Midbrain (tissue), 1 donor: ENCODE data around the gene ADCK2.
A peak's percentile ranks its signal among the peaks of the same experiment; 100 is the strongest.
"Not testable (repeated sequence)": the region's sequence is repeated elsewhere in the genome, so short reads cannot be mapped to it uniquely, and the experiment has no call there.

Experiments used
- DNase-seq: peaks from one replicate; lab custom pipeline; 2025; lab: John Stamatoyannopoulos, UW

ADCK2 gene

GRCh38 chr7:140645166-140645900 is 27.4 kb upstream of the ADCK2 start:
- DNase-seq: no peak

DNA sequence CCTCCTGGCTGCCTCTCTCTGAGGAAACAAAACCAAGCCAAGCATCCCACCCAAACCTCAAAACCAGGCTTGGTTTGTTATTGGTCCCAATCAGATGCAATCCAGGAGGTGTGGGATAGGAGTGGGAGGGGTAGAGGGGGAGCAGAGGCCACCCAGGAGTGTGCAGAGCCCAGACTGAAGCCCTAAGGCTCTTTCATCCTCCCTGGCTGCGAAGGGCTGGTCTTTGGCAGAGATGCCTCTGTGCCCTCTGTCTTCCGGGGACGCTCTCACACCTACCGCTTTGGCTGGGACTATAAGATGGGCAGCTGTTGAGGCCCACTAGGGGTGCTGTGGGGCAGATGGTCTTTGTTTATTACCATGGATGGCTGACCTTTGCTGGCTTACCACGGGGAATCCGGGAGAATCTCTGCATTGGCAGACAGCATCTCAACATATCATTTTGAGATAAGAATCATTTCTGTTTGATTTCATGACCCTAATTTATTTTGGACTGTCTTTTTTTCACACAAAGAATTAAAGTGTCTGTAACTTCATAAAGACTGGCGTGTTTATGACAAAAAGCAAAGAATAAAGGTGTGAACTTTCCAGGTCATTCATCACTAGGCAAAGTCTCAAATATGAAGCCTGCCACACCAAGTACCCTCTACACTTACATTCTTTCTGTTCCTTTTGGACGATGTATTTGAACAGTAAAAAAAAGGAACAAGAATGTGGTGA is 25.7 kb upstream of the ADCK2 start:
- peak; percentile 34 for DNase-seq

DNA sequence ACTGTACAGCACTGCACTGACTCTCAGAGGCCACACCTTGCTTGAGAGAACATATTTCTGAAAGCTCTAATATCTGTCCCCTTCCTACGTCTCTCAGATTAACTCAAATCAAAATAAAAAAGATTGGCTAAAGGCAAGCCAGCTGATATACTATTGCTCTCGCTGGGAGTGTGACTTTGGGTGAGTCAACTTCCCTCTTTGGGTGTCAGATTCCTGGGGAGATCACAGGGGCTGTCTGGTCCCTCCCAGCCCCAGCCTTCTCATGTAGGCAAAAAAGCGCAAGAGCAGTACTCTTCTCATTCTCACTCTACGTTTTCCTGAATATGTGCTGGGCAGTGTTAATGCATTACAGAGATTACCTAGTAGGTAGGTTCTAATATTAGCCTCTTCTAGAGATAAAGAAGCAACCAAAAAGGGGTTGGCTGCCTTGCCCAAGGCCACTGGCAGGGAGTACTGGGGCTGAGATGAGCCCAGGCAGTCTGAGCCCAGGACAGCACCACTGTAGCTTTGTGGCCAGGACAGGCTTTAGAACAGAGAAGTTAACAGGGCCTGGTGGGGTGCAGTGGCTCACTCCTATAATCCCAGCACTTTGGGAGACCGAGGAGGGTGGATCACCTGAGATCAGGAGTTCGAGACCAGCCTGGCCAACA is 23.1 kb upstream of the ADCK2 start:
- no peak for DNase-seq

DNA sequence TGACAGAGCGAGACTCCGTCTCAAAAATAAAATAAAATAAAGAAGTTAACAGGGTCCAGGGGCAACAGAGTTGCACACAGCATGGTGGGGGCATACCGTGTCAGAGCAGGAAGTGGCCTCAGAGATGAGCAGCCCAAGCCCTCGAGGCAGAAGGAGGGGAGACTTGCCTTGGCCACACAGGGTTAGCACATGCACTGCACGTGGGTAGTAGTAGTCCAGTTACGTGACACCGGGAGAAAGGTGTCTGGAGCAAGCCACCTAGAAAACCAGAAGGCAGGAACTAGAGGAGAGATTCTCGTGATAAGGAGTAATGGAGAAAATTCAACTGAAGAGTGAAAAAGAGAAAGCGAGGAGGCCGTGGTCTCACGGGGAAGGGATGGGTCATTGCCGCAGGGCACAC is 22.4 kb upstream of the ADCK2 start:
- DNase-seq: no peak

DNA sequence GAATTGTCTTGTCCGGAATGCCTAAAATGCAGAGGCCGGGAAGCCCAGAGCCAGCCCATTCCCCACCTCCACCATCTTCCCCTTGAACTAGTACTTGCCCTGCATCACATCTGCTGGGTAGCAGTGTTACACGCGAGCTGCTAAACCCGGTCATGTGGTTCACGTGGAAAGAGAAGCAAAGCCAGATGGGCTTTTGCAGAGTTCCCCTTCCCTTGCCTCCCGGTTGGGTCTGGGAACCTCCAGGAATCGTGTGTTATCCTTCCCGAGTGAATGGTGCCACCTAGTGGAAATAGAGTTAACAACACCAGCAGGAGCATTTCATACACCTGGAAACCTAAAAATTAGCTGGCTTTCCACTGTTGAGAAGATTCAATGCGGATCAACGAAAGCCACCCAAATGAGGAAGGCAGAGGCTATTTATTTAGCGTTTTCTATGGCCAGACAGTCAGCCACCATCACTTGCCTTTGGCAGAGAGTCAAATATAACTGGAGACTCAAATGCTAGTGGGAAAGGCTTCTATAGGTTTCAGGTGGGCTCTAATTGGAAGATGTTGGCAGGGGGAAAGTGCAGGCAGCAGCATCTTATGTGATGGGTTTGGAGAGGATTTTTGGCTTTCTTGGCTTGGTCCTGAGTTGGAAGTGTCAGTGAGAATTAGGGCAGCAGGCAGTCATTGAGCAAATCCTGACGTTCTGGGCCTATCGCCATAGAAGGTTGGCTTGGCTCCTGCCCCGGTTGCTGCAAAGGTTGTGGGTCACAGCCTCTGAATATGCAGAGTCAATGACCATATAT is 19.2 kb upstream of the ADCK2 start:
- DNase-seq: peak; percentile 82

DNA sequence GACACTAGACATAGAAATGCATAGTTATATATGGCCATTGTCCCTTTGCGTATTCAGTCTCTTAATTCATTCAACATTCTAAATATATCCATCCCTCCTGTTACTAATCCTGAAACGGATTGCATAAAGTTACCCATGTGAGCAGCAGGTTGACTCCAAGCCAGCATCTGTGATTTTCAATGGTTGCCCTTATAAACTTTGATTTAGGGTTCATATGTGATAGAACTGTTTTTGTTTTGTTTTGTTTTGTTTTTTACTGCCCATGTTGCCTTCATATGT is 18.7 kb upstream of the ADCK2 start:
- DNase-seq: no peak

DNA sequence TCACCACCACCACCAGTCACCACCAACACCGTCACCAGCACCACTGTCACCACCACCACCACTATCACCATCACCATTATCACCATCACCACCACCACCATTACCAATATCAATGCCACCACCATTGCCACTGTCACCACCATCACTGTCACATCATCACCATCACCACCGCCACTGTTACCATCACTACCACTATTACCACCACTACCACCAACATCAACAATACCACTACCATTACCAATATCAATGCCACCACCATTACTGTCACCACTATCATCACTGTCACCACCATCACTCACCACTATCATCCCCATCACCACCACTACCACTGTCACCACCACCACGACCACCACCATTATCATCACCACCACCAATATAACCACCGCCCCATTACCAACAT is 18.1 kb upstream of the ADCK2 start:
- DNase-seq: no peak

DNA sequence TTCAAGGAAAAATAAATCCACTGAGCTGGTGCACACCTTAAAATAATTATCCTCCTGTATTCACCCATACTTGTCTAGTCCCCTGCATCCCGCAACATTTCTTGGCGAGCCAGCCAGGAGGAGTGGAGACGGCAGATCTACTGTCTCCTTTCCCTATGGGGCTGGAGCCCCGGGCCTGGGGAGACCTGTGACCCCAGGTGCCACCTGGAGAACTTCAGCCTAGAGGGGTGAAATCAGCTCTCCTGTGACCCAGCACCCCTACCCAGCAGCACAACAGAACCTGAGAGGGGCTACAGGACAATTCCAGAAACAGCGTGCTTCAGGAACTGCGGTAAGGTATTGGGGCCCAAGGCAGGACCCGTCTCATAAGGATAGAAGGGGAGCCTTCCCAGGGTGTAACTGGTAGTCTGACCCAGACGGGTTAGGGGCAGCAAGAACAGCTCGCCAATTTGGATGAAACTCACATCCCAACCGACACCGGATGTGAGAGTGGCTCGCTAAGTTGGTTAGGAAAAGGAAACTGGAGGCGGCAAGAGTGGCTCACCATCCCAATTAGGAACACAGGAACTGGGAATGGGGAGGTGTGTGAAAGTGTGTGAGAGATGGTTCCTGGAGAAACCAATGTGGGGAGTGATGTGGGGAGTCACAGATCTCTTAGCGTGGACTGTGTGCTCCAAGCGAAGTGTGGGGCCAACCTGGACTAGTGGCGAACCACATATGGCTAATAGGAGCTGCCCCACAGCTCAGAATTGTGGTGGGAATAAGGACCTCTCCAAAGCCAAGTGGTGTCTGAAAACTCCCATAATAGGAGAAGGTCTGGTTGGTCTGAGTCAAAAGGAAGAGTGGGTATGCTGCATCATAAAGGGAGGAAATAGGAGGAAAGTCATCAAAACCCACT is 17.0 kb upstream of the ADCK2 start:
- no peak for DNase-seq

DNA sequence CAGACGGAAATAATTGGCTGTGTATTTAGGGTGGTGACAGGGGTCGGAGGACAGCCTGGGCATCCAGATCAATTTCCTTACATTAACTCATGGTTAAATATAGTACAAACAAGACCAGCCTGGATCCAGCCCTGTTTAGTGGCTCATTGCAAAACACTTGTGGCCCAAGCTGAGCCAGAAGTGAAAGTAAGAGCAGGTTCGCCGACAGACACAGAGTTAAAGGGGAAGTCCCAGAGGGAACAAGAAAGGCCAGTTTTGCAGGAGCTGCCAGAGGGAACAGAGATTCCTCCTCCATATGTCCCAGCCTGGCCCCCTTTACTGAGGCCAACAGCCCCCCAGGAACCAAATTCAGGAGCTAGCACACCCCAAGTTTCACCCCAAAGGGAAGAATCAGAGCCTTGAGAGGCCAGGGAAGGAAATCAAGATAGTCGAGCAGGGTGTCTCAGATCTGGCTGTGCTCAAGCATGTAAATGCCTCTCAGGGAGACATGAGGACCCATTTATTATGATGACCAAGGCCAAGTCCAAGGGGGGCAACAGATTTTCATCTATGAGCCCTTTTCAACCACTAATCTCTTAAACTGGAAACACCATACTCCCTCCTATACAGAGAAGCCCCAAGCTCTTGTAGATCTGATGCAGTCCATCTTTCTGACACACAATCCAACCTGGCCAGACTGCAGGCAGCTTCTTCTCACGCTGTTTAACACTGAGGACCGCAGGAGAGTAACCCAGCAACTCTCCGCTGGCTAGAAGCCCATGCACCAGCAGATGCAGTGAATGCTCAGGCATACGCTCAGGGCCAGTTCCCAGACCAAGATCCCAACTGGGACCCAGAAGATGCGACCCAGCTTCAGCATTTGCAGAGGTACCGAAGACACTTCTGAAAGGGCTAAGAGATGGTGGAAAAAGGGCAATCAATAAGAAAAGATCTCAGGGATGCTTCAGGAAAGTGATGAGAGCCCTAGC is 15.9 kb upstream of the ADCK2 start:
- peak; percentile 21 for DNase-seq

DNA sequence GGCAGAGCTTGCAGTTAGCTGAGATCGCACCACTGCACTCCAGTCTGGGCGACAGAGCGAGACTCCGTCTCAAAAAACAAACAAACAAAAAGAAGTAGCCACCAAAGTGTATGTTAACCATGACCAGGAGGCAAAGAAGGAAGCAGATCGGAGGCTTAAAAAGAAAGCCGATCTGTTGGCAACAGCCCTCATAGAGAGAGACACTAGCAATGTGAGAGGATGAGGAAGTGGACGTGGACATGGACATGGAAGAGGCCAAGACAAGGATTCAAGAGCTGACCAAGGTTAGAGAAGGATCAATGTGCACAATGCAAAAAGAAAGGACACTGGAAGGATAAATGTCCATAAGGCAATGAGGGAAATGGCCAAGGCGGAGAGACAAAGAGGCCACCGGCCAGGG is 14.9 kb upstream of the ADCK2 start:
- DNase-seq: no peak

GRCh38 chr7:140659856-140660255 is 12.9 kb upstream of the ADCK2 start:
- DNase-seq: no peak

- DNase-seq: no peak
Observed at GRCh38 chr7:140661124-140661523, 11.6 kb upstream of the ADCK2 start.

DNA sequence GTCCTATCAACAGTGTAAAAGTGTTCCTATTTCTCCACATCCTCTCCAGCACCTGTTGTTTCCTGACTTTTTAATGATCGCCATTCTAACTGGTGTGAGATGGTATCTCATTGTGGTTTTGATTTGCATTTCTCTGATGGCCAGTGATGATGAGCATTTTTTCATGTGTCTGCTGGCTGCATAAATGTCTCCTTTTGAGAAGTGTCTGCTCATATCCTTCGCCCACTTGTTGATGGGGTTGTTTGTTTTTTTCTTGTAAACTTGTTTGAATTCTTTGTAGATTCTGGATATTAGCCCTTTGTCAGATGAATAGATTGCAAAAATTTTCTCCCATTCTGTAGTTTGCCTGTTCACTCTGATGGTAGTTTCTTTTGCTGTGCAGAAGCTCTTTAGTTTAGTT is 9.8 kb upstream of the ADCK2 start:
- not testable (repeated sequence) for DNase-seq

- DNase-seq: no peak
Observed at GRCh38 chr7:140667476-140667875, 5.3 kb upstream of the ADCK2 start.

- no peak for DNase-seq
Observed at GRCh38 chr7:140668641-140669040, 4.1 kb upstream of the ADCK2 start.

GRCh38 chr7:140669352-140669751 is 3.4 kb upstream of the ADCK2 start:
- no peak for DNase-seq

GRCh38 chr7:140669862-140670261 is 2.9 kb upstream of the ADCK2 start:
- not testable (repeated sequence) for DNase-seq

GRCh38 chr7:140670343-140670935 is 2.3 kb upstream of the ADCK2 start:
- no peak for DNase-seq

GRCh38 chr7:140671966-140672365 is 779 bp upstream of the ADCK2 start:
- DNase-seq: no peak
